Measurements from ENCODE around the gene ZNF391. TPM values are rescaled to one million over a fixed set of nuclear protein-coding genes. Genes with fewer than 3 reads are reported as not detected.

The ZNF391 gene
- total RNA-seq: 1 to 10 TPM; 1.9 to 4.9 (median 2.9) TPM
- 1 to 10 TPM; 1.4 to 2.1 (median 1.5) TPM for polyA plus RNA-seq
- long read RNA-seq, donor 1: 0 reads
- long read RNA-seq, donor 2: 0 reads

GRCh38 chr6:27388293-27389197, at the start of gene ZNF391:
TSS of gene ZNF391 (plus strand) at chr6:27388759. CDS start at chr6:27400371, 11,612 bp downstream.
- no peaks in the 10 kb centered on the region for H3K36me3 ChIP-seq
- peak; percentile 91 for DNase-seq
- peaks cover 0 to 6% (median 1%) of the 10 kb centered on the region in 8 donors for H3K9me3 ChIP-seq
- peak within 1 kb of the TSS; percentile 77 to 90 (median 86) for H3K27ac ChIP-seq
- peaks cover 0 to 21% (median 10%) of the 10 kb centered on the region in 6 donors for H3K4me1 ChIP-seq
- peak within 1 kb of the TSS; percentile 52 to 87 (median 68) for H3K4me3 ChIP-seq
- TF ChIP-seq POLR2AphosphoS5 (IDR thresholded peaks at IDR 0.05) (peak; percentile 79 to 86 (median 80)), POLR2A (IDR thresholded peaks at IDR 0.05) (no peak)
- intact Hi-C loops (cut with DNase I; ENCODE audit: low total_unique reads): no loop called here
- 1 to 2% (median 1%) methylated on average over 46 to 49 of the region's 49 CpGs for WGBS, 5 donors
- peaks cover 0 to 4% (median 0%) of the 10 kb centered on the region in 7 donors for H3K27me3 ChIP-seq (replicated peaks in 1 of 7)

GRCh38 chr6:27352850-27353249, 35.7 kb upstream of the ZNF391 start:
- H3K9me3 ChIP-seq: peaks cover 8 to 74% (median 55%) of the 10 kb centered on the region in 8 donors
- H3K4me3 ChIP-seq: no peak overlapping the region
- H3K36me3 ChIP-seq: no peaks in the 10 kb centered on the region
- WGBS, 5 donors: 73 to 93% (median 81%) methylated on average over 4 of the region's 4 CpGs
- DNase-seq: no peak
- TF ChIP-seq POLR2A (IDR thresholded peaks at IDR 0.05): no peak
- no peak for TF ChIP-seq POLR2AphosphoS5 (IDR thresholded peaks at IDR 0.05)
- no peak for TF ChIP-seq CTCF (IDR thresholded peaks at IDR 0.05 in 8 of 11, conservative IDR thresholded peaks at IDR 0.05 in 3 of 11)
- no peaks in the 10 kb centered on the region for H3K4me1 ChIP-seq
- H3K27me3 ChIP-seq (replicated peaks in 1 of 7): peaks cover 0 to 16% (median 0%) of the 10 kb centered on the region in 7 donors
- no peak overlapping the region for H3K27ac ChIP-seq
- intact Hi-C loops (cut with DNase I; ENCODE audit: low total_unique reads): no loop called here

- peaks cover 0 to 50% (median 10%) of the 10 kb centered on the region in 6 donors for H3K36me3 ChIP-seq
- WGBS, 5 donors: 69 to 99% (median 71%) methylated on average over 2 of the region's 2 CpGs
- peaks cover 14 to 84% (median 70%) of the 10 kb centered on the region in 8 donors for H3K9me3 ChIP-seq
- no peaks in the 10 kb centered on the region for H3K27me3 ChIP-seq (replicated peaks in 1 of 7)
- H3K4me1 ChIP-seq: no peaks in the 10 kb centered on the region
- H3K27ac ChIP-seq: no peak overlapping the region
- TF ChIP-seq POLR2AphosphoS5 (IDR thresholded peaks at IDR 0.05): no peak
- no peak for TF ChIP-seq CTCF (IDR thresholded peaks at IDR 0.05 in 8 of 11, conservative IDR thresholded peaks at IDR 0.05 in 3 of 11)
- no peak for TF ChIP-seq POLR2A (IDR thresholded peaks at IDR 0.05)
- intact Hi-C loops (cut with DNase I; ENCODE audit: low total_unique reads): no loop called here
- H3K4me3 ChIP-seq: no peak overlapping the region
- no peak for DNase-seq
Measured at GRCh38 chr6:27358786-27359185, 29.8 kb upstream of the ZNF391 start.

- 88 to 100% (median 88%) methylated on average over 1 of the region's 1 CpG for WGBS, 5 donors
- H3K27ac ChIP-seq: no peak overlapping the region
- H3K9me3 ChIP-seq: peaks cover 14 to 80% (median 67%) of the 10 kb centered on the region in 8 donors
- no peak for DNase-seq
- H3K27me3 ChIP-seq (replicated peaks in 1 of 7): no peaks in the 10 kb centered on the region
- H3K4me1 ChIP-seq: no peaks in the 10 kb centered on the region
- H3K36me3 ChIP-seq: peaks cover 0 to 51% (median 10%) of the 10 kb centered on the region in 6 donors
- intact Hi-C loops (cut with DNase I; ENCODE audit: low total_unique reads): no loop called here
- no peak for TF ChIP-seq POLR2A (IDR thresholded peaks at IDR 0.05)
- no peak overlapping the region for H3K4me3 ChIP-seq
Measured at GRCh38 chr6:27359231-27359630, 29.3 kb upstream of the ZNF391 start.

GRCh38 chr6:27368202-27368601, 20.4 kb upstream of the ZNF391 start:
- Histone ChIP-seq H3K4me3 (no peak overlapping the region), H3K9me3 (peaks cover 0 to 20% (median 11%) of the 10 kb centered on the region in 8 donors), H3K27ac (no peak overlapping the region), H3K36me3 (peaks cover 0 to 25% (median 2%) of the 10 kb centered on the region in 6 donors), H3K4me1 (no peaks in the 10 kb centered on the region), H3K27me3 (replicated peaks in 1 of 7) (no peaks in the 10 kb centered on the region)
- TF ChIP-seq POLR2A (IDR thresholded peaks at IDR 0.05) (no peak), CTCF (IDR thresholded peaks at IDR 0.05 in 8 of 11, conservative IDR thresholded peaks at IDR 0.05 in 3 of 11) (no peak), POLR2AphosphoS5 (IDR thresholded peaks at IDR 0.05) (no peak)
- no peak for DNase-seq
- intact Hi-C loops (cut with DNase I; ENCODE audit: low total_unique reads): no loop called here
- 85 to 94% (median 89%) methylated on average over 5 of the region's 5 CpGs for WGBS, 5 donors
